SK-N-SH (cell line): ENCODE data around the gene ERC1. TPM values are rescaled to one million over a fixed set of nuclear protein-coding genes. Genes with fewer than 3 reads are reported as not detected.

Experiments used
- CTCF ChIA-PET: fragments of 300-600, 350-600 bp; formaldehyde crosslinking; extraction: SDS; loops from one replicate; lab custom pipeline; 2021; lab: Yijun Ruan, JAX
- POLR2A ChIA-PET: fragments of 350-600 bp; sonication (Branson Sonifier 250); formaldehyde crosslinking; extraction: SDS; loops from one replicate; lab custom pipeline; 2020; ENCODE audit warnings: antibody characterized with exemption, inconsistent platforms; lab: Yijun Ruan, JAX
- DNase-seq: peaks from one replicate; pipeline ENCODE4 v3.0.0; 2012
- H2AFZ ChIP-seq: fragments of 200-600 bp; sonication (generic); 2 replicates; pipeline ENCODE4 v1.8.1; 2016; ENCODE audit warnings: antibody characterized with exemption, mild to moderate bottlenecking, low read depth
- H3F3A ChIP-seq: fragments of 200-600 bp; sonication (generic); replicated peaks from 2 replicates; pipeline ENCODE3; 2016; ENCODE audit warnings: antibody characterized with exemption, mild to moderate bottlenecking; ENCODE audit not compliant: insufficient read depth
- H3K27ac ChIP-seq, 2 experiments: fragments of 200-500 bp in 1 of 2; fragments of 200-600 bp in 1 of 2; sonication (Bioruptor generic) in 1 of 2; sonication (generic), shearing (Covaris generic) in 1 of 2; 2 replicates each; pipeline versions ENCODE4 v1.5.1 to v1.6.1; 2014 to 2016; ENCODE audit warnings: low read depth in 2 of 2, inconsistent platforms in 1 of 2, low read length in 1 of 2, mild to moderate bottlenecking in 1 of 2, mixed read lengths in 1 of 2
- H3K27me3 ChIP-seq: fragments of 200-600 bp; sonication (generic), shearing (Covaris generic); 2 replicates; pipeline ENCODE4 v1.6.1; 2016; ENCODE audit warnings: mixed run types; ENCODE audit not compliant: insufficient read depth
- H3K36me3 ChIP-seq, 2 experiments: fragments of 200-500 bp in 1 of 2; fragments of 200-600 bp in 1 of 2; sonication (Bioruptor generic) in 1 of 2; sonication (generic) in 1 of 2; replicated peaks in 1 of 2; 2 replicates each; pipeline versions ENCODE3 to v1.5.1; 2014 to 2016; ENCODE audit warnings: low read length in 1 of 2, mild to moderate bottlenecking in 1 of 2; ENCODE audit not compliant: insufficient read depth in 2 of 2, control insufficient read depth in 1 of 2
- H3K4me1 ChIP-seq, 2 experiments: fragments of 200-500 bp in 1 of 2; fragments of 200-600 bp in 1 of 2; sonication (Bioruptor generic) in 1 of 2; sonication (generic), shearing (Covaris generic) in 1 of 2; 2 replicates each; pipeline versions ENCODE4 v1.5.1 to v1.6.1; 2014 to 2016; ENCODE audit warnings: low read depth in 1 of 2, low read length in 1 of 2, mixed run types in 1 of 2; ENCODE audit not compliant: insufficient read depth in 2 of 2, control insufficient read depth in 1 of 2
- H3K4me2 ChIP-seq: fragments of 200-600 bp; sonication (generic), shearing (Covaris generic); 2 replicates; pipeline ENCODE4 v1.6.1; 2017; ENCODE audit warnings: mixed run types
- H3K4me3 ChIP-seq, 2 experiments: fragments of 200-500 bp in 1 of 2; fragments of 200-600 bp in 1 of 2; sonication (Bioruptor generic) in 1 of 2; sonication (generic), shearing (Covaris generic) in 1 of 2; 2 replicates each; pipeline versions ENCODE4 v1.5.1 to v1.8.1; 2014 to 2016; ENCODE audit warnings: low read depth in 2 of 2, inconsistent platforms in 1 of 2, low read length in 1 of 2, mild to moderate bottlenecking in 1 of 2, mixed read lengths in 1 of 2, moderate library complexity in 1 of 2
- H3K79me2 ChIP-seq: fragments of 200-600 bp; sonication (generic); 2 replicates; pipeline ENCODE4 v1.8.1; 2017; ENCODE audit warnings: mild to moderate bottlenecking; ENCODE audit not compliant: insufficient read depth
- H3K9ac ChIP-seq: fragments of 200-600 bp; sonication (generic); 2 replicates; pipeline ENCODE4 v1.6.1; 2017; ENCODE audit warnings: mixed run types
- H3K9me2 ChIP-seq: fragments of 200-600 bp; sonication (generic); 2 replicates; pipeline ENCODE4 v1.6.1; 2017; ENCODE audit warnings: mixed run types
- H3K9me3 ChIP-seq: fragments of 200-600 bp; sonication (generic); 2 replicates; pipeline ENCODE4 v1.6.1; 2017; ENCODE audit warnings: mixed run types, mild to moderate bottlenecking, moderate library complexity
- H4K20me1 ChIP-seq: fragments of 200-600 bp; sonication (generic); 2 replicates; pipeline ENCODE4 v1.6.1; 2017; ENCODE audit warnings: mild to moderate bottlenecking, mixed run types; ENCODE audit not compliant: insufficient read depth
- CHD2 ChIP-seq: fragments of 150-350 bp; IDR thresholded peaks from 2 replicates; pipeline ENCODE4 v1.6.1; 2018; ENCODE audit warnings: low read length; ENCODE audit not compliant: partially characterized antibody
- EZH2phosphoT487 ChIP-seq: fragments of 200-600 bp; sonication (generic); IDR thresholded peaks from 2 replicates; pipeline ENCODE4 v1.6.1; 2017; ENCODE audit warnings: low read depth, mixed run types, mild to moderate bottlenecking, antibody characterized with exemption, moderate library complexity, borderline replicate concordance
- FOSL2 ChIP-seq: IDR thresholded peaks from 2 replicates; pipeline ENCODE4 v1.4.0; 2012; ENCODE audit warnings: low read depth, mild to moderate bottlenecking, moderate library complexity, borderline replicate concordance
- FOXJ3 ChIP-seq: sonication (generic); formaldehyde crosslinking; IDR thresholded peaks from 2 replicates; pipeline ENCODE4 v1.5.1; 2020; ENCODE audit warnings: mild to moderate bottlenecking, missing genetic modification reagents
- FOXM1 ChIP-seq: IDR thresholded peaks from 2 replicates; pipeline ENCODE4 v1.4.0; 2012; ENCODE audit warnings: low read depth, mild to moderate bottlenecking
- JUND ChIP-seq: IDR thresholded peaks from 2 replicates; pipeline ENCODE4 v1.4.0; 2012
- MEF2A ChIP-seq: IDR thresholded peaks from 2 replicates; pipeline ENCODE4 v1.4.0; 2012; ENCODE audit warnings: low read depth, borderline replicate concordance
- MXI1 ChIP-seq: IDR thresholded peaks from 2 replicates; pipeline ENCODE4 v1.6.1; 2012; ENCODE audit warnings: mild to moderate bottlenecking, low read depth, low read length, improper control_type of control experiment
- NFIC ChIP-seq: IDR thresholded peaks from 2 replicates; pipeline ENCODE4 v1.4.0; 2012; ENCODE audit warnings: borderline replicate concordance
- NRF1 ChIP-seq: IDR thresholded peaks from 2 replicates; pipeline ENCODE4 v1.6.1; 2012; ENCODE audit warnings: low read depth, mild to moderate bottlenecking, low read length
- POLR2AphosphoS5 ChIP-seq: IDR thresholded peaks from 2 replicates; pipeline ENCODE4 v1.6.1; 2012; ENCODE audit warnings: low read depth, low read length
- RAD21 ChIP-seq: IDR thresholded peaks from 2 replicates; pipeline ENCODE4 v1.6.1; 2012; ENCODE audit warnings: mild to moderate bottlenecking, low read length
- RFX5 ChIP-seq: IDR thresholded peaks from 2 replicates; pipeline ENCODE4 v1.6.1; 2012; ENCODE audit warnings: mild to moderate bottlenecking, improper control_type of control experiment, low read length
- SMC3 ChIP-seq: IDR thresholded peaks from 2 replicates; pipeline ENCODE4 v1.6.1; 2012; ENCODE audit warnings: low read depth, low read length, improper control_type of control experiment
- YY1 ChIP-seq: IDR thresholded peaks from 2 replicates; pipeline ENCODE4 v1.4.0; 2012; ENCODE audit warnings: low read depth, mild to moderate bottlenecking
- WGBS: methylation state at CpG from one replicate; pipeline ENCODE4 v1.1.6; 2017; ENCODE audit warnings: low lambda C conversion rate; 5-methylcytosine and 5-hydroxymethylcytosine counted together
- polyA plus RNA-seq, 3 experiments: library from polyadenylated mRNA; depleted of rRNA; stranded (reverse); fragments of >200 nt; gene quantifications; 2 replicates each; pipeline ENCODE4 v1.2.3, GENCODE V29; 2012
- TF ChIP-seq, protein P1 (sequence below): IDR thresholded peaks from 2 replicates; pipeline ENCODE4 v1.4.0; 2012; ENCODE audit warnings: low read depth
- TF ChIP-seq, protein P2 (sequence below): IDR thresholded peaks from 2 replicates; pipeline ENCODE4 v1.4.0; 2012; ENCODE audit warnings: low read depth, borderline replicate concordance
- TF ChIP-seq, protein P3 (sequence below): fragments of 150-350 bp; IDR thresholded peaks from 2 replicates; pipeline ENCODE4 v1.6.1; 2017; ENCODE audit warnings: antibody characterized with exemption, low read length, low read depth, borderline replicate concordance
- TF ChIP-seq, protein P4 (sequence below): IDR thresholded peaks from 2 replicates; pipeline ENCODE4; 2012

The ERC1 gene
- polyA plus RNA-seq, 1 of the 3 experiments (the other 2 are of a cell fraction) = 7.5 TPM

DNA sequence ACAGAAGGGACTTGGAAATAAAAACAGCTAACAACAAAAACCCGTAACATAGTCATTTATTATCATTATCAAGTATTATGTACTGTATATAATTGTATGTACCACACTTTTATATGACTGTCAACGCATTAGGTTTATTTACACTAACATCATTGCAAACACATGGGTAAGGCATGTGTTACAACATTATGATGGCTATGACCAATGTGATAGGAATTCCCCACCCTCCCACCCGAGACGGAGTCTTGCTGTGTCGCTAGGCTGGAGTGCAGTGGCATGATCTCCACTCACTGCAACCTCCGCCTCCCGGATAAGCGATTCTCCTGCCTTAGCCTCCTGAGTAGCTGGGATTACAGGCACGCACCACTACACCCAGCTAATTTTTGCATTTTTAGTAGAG is 82.6 kb downstream of the ERC1 start:
- Histone ChIP-seq H3K4me1 (peaks cover 0 to 7% of the 10 kb centered on the region in 2 experiments; a peak in 1 of 4 replicates), H3K9me3 (no peaks in the 10 kb centered on the region), H3K27me3 (no peaks in the 10 kb centered on the region), H3K4me2 (no peak overlapping the region), H3K9ac (no peak overlapping the region), H4K20me1 (0 out of 2 replicates have a peak, but pooled peaks cover 15% of the 10 kb centered on the region), H3K9me2 (no peaks in the 10 kb centered on the region), H3K27ac (no peak overlapping the region), H3K4me3 (no peak overlapping the region), H3K79me2 (peaks cover 86% of the 10 kb centered on the region), H3K36me3 (no peaks in the 10 kb centered on the region), H3F3A (peaks cover 9% of the 10 kb centered on the region), H2AFZ (no peak overlapping the region)
- ChIA-PET POLR2A (no interaction called here), CTCF (interaction anchor here (0.9 to 1.3 kb wide), 2 partner anchors 17 to 19 kb away, joined by 3 to 5 read pairs; no protein-coding TSS in a partner anchor)
- no peak for TF ChIP-seq MEF2A
- no peak for DNase-seq
- WGBS = 94% methylated on average over 9 of the region's 9 CpGs

GRCh38 chr12:1077036-1077803 is 86.2 kb downstream of the ERC1 start:
- H3K79me2 ChIP-seq = peaks cover 65% of the 10 kb centered on the region
- H3K36me3 ChIP-seq = peaks cover 0 to 4% of the 10 kb centered on the region in 2 experiments
- POLR2A ChIA-PET = no interaction called here
- no peak for TF ChIP-seq FOSL2
- TF ChIP-seq SMC3 = no peak
- no peak for TF ChIP-seq CHD2
- TF ChIP-seq, protein P1, sequence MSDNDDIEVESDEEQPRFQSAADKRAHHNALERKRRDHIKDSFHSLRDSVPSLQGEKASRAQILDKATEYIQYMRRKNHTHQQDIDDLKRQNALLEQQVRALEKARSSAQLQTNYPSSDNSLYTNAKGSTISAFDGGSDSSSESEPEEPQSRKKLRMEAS = no peak
- TF ChIP-seq, protein P2, sequence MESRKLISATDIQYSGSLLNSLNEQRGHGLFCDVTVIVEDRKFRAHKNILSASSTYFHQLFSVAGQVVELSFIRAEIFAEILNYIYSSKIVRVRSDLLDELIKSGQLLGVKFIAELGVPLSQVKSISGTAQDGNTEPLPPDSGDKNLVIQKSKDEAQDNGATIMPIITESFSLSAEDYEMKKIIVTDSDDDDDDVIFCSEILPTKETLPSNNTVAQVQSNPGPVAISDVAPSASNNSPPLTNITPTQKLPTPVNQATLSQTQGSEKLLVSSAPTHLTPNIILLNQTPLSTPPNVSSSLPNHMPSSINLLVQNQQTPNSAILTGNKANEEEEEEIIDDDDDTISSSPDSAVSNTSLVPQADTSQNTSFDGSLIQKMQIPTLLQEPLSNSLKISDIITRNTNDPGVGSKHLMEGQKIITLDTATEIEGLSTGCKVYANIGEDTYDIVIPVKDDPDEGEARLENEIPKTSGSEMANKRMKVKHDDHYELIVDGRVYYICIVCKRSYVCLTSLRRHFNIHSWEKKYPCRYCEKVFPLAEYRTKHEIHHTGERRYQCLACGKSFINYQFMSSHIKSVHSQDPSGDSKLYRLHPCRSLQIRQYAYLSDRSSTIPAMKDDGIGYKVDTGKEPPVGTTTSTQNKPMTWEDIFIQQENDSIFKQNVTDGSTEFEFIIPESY = no peak
- TF ChIP-seq, protein P3, sequence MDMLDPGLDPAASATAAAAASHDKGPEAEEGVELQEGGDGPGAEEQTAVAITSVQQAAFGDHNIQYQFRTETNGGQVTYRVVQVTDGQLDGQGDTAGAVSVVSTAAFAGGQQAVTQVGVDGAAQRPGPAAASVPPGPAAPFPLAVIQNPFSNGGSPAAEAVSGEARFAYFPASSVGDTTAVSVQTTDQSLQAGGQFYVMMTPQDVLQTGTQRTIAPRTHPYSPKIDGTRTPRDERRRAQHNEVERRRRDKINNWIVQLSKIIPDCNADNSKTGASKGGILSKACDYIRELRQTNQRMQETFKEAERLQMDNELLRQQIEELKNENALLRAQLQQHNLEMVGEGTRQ = no peak
- no peak for TF ChIP-seq YY1
- TF ChIP-seq, protein P4, sequence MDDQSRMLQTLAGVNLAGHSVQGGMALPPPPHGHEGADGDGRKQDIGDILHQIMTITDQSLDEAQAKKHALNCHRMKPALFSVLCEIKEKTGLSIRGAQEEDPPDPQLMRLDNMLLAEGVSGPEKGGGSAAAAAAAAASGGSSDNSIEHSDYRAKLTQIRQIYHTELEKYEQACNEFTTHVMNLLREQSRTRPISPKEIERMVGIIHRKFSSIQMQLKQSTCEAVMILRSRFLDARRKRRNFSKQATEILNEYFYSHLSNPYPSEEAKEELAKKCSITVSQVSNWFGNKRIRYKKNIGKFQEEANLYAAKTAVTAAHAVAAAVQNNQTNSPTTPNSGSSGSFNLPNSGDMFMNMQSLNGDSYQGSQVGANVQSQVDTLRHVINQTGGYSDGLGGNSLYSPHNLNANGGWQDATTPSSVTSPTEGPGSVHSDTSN = no peak
- no peak for TF ChIP-seq MXI1
- no peak for TF ChIP-seq FOXM1
- TF ChIP-seq FOXJ3 = no peak
- TF ChIP-seq JUND = no peak
- no peak for TF ChIP-seq NRF1
- no peak for TF ChIP-seq MEF2A
- no peak for TF ChIP-seq RAD21
- no peak for TF ChIP-seq NFIC
- TF ChIP-seq RFX5 = no peak
- TF ChIP-seq POLR2AphosphoS5 = no peak
- no peak for TF ChIP-seq EZH2phosphoT487

More at GRCh38 chr12:1077036-1077803, 86.2 kb downstream of the ERC1 start:
- Histone ChIP-seq H3K4me2 (no peak overlapping the region), H3K27me3 (no peaks in the 10 kb centered on the region), H2AFZ (no peak overlapping the region; the same call in 1 of the 2 replicates), H4K20me1 (no peaks in the 10 kb centered on the region), H3K27ac (no peak overlapping the region; a peak in 1 of 4 replicates), H3K9ac (no peak overlapping the region), H3K9me3 (no peaks in the 10 kb centered on the region), H3K4me3 (no peak overlapping the region), H3K9me2 (no peaks in the 10 kb centered on the region), H3F3A (peaks cover 16% of the 10 kb centered on the region), H3K4me1 (peaks cover 0 to 4% of the 10 kb centered on the region in 2 experiments; a peak in 2 of 4 replicates)
- no peak for DNase-seq
- CTCF ChIA-PET = interaction anchor here (0.6 to 2.3 kb wide), 2 partner anchors 16 to 314 kb away, joined by 3 to 13 read pairs; no protein-coding TSS in a partner anchor
- 81% methylated on average over 5 of the region's 5 CpGs for WGBS
